ENCODE measurements around the gene SATL1. TPM values are rescaled to one million over a fixed set of nuclear protein-coding genes. Genes with fewer than 3 reads are reported as not detected.

SATL1 gene
- polyA plus RNA-seq, 1 experiment, result not detected

- Histone ChIP-seq H3K9me3 (ENCODE audit: control insufficient read depth, insufficient read depth, low read length) (no peaks in the 10 kb centered on the region), H3K27ac (ENCODE audit: low read depth, low read length) (no peak overlapping the region), H3K4me3 (ENCODE audit: low read depth, low read length) (no peak overlapping the region), H3K27me3 (ENCODE audit: control insufficient read depth, insufficient read depth, low read length) (no peaks in the 10 kb centered on the region)
- ChIA-PET POLR2A (no interaction called here), CTCF (no interaction called here)
- TF ChIP-seq CTCF (IDR thresholded peaks at IDR 0.05; ENCODE audit: low read depth, low read length), result no peak
- no peak for DNase-seq (ENCODE audit: low read depth, low spot score)
Observed at GRCh38 chrX:85203461-85203970, 40.1 kb downstream of the SATL1 start.

GRCh38 chrX:85196319-85196718 lies 47.3 kb downstream of the SATL1 start:
- no peak for DNase-seq (ENCODE audit: low read depth, low spot score)
- POLR2A ChIA-PET, result no interaction called here
- no peaks in the 10 kb centered on the region for H3K9me3 ChIP-seq (ENCODE audit: control insufficient read depth, insufficient read depth, low read length)
- H3K27me3 ChIP-seq (ENCODE audit: control insufficient read depth, insufficient read depth, low read length), result no peaks in the 10 kb centered on the region
- H3K27ac ChIP-seq (ENCODE audit: low read depth, low read length), result no peak overlapping the region
- CTCF ChIA-PET, result no interaction called here
- TF ChIP-seq CTCF (IDR thresholded peaks at IDR 0.05; ENCODE audit: low read depth, low read length), result no peak
- H3K4me3 ChIP-seq (ENCODE audit: low read depth, low read length), result no peak overlapping the region

- DNase-seq (ENCODE audit: low read depth, low spot score), result no peak
- Histone ChIP-seq H3K27me3 (ENCODE audit: control insufficient read depth, insufficient read depth, low read length) (no peaks in the 10 kb centered on the region), H3K9me3 (ENCODE audit: control insufficient read depth, insufficient read depth, low read length) (no peaks in the 10 kb centered on the region), H3K27ac (ENCODE audit: low read depth, low read length) (no peak overlapping the region), H3K4me3 (ENCODE audit: low read depth, low read length) (no peak overlapping the region)
- CTCF ChIA-PET, result no interaction called here
- no peak for TF ChIP-seq CTCF (IDR thresholded peaks at IDR 0.05; ENCODE audit: low read depth, low read length)
- POLR2A ChIA-PET, result no interaction called here
Observed at GRCh38 chrX:85159644-85160043, 83.9 kb downstream of the SATL1 start.

GRCh38 chrX:85140964-85141363 lies 102.6 kb downstream of the SATL1 start:
- H3K4me3 ChIP-seq (ENCODE audit: low read depth, low read length), result no peak overlapping the region
- TF ChIP-seq CTCF (IDR thresholded peaks at IDR 0.05; ENCODE audit: low read depth, low read length), result no peak
- no peaks in the 10 kb centered on the region for H3K9me3 ChIP-seq (ENCODE audit: control insufficient read depth, insufficient read depth, low read length)
- no peak for DNase-seq (ENCODE audit: low read depth, low spot score)
- H3K27me3 ChIP-seq (ENCODE audit: control insufficient read depth, insufficient read depth, low read length), result no peaks in the 10 kb centered on the region
- POLR2A ChIA-PET, result no interaction called here
- CTCF ChIA-PET, result no interaction called here
- H3K27ac ChIP-seq (ENCODE audit: low read depth, low read length), result no peak overlapping the region

- no peak overlapping the region for H3K4me3 ChIP-seq (ENCODE audit: low read depth, low read length)
- POLR2A ChIA-PET, result no interaction called here
- CTCF ChIA-PET, result no interaction called here
- H3K27me3 ChIP-seq (ENCODE audit: control insufficient read depth, insufficient read depth, low read length), result no peaks in the 10 kb centered on the region
- no peak for DNase-seq (ENCODE audit: low read depth, low spot score)
- no peaks in the 10 kb centered on the region for H3K9me3 ChIP-seq (ENCODE audit: control insufficient read depth, insufficient read depth, low read length)
- TF ChIP-seq CTCF (IDR thresholded peaks at IDR 0.05; ENCODE audit: low read depth, low read length), result no peak
- H3K27ac ChIP-seq (ENCODE audit: low read depth, low read length), result no peak overlapping the region
Observed at GRCh38 chrX:85139422-85139821, 104.2 kb downstream of the SATL1 start.

Data from AG04450 (cell line).